Fibroblast of lung (primary cell): ENCODE measurements around the gene TBCB. TPM values are rescaled to one million over a fixed set of nuclear protein-coding genes. Genes with fewer than 3 reads are reported as not detected.
A peak's percentile ranks its signal among the peaks of the same experiment; 100 is the strongest.

Source experiments
- DNase-seq, 2 donors: peaks; one replicate each; pipeline versions ENCODE4 v3.0.0 to v3.0.0-alpha.2; 2010; ENCODE audit warnings: low read depth in 2 of 2
- H2AFZ ChIP-seq: 2 replicates; pipeline ENCODE4 v1.5.1; 2012; ENCODE audit warnings: low read length, control low read depth, inconsistent platforms
- H3K27ac ChIP-seq: 2 replicates; pipeline ENCODE4 v1.5.1; 2011; ENCODE audit warnings: low read length, control low read depth; ENCODE audit not compliant: insufficient read depth
- H3K27me3 ChIP-seq: 2 replicates; pipeline ENCODE4 v1.5.1; 2011; ENCODE audit warnings: mild to moderate bottlenecking, low read length; ENCODE audit not compliant: control insufficient read depth, insufficient read depth
- H3K36me3 ChIP-seq: 2 replicates; pipeline ENCODE4 v1.5.1; 2011; ENCODE audit warnings: low read length; ENCODE audit not compliant: control insufficient read depth, insufficient read depth
- H3K4me1 ChIP-seq: 2 replicates; pipeline ENCODE4 v1.5.1; 2011; ENCODE audit warnings: low read length; ENCODE audit not compliant: control insufficient read depth, insufficient read depth; ENCODE audit errors: extremely low read depth
- H3K4me2 ChIP-seq: 2 replicates; pipeline ENCODE4 v1.5.1; 2011; ENCODE audit warnings: low read length, control low read depth; ENCODE audit not compliant: insufficient read depth; ENCODE audit errors: extremely low read depth
- H3K4me3 ChIP-seq, 4 experiments: fragments of 200-600 bp in 1 of 4; sonication (generic) in 1 of 4; replicated peaks in 1 of 4; 2 replicates each; pipeline ENCODE4 v1.5.1; 2011 to 2016; ENCODE audit warnings: low read length in 4 of 4, low read depth in 3 of 4, mild to moderate bottlenecking in 3 of 4, control low read depth in 2 of 4, inconsistent platforms in 1 of 4, mixed read lengths in 1 of 4; ENCODE audit not compliant: insufficient read depth in 1 of 4; ENCODE audit errors: control extremely low read depth in 1 of 4
- H3K79me2 ChIP-seq: 2 replicates; pipeline ENCODE4 v1.5.1; 2012; ENCODE audit warnings: mild to moderate bottlenecking, low read length, inconsistent platforms; ENCODE audit not compliant: control insufficient read depth, insufficient read depth
- H3K9ac ChIP-seq: 2 replicates; pipeline ENCODE4 v1.5.1; 2011; ENCODE audit warnings: mild to moderate bottlenecking, low read length, control low read depth; ENCODE audit not compliant: insufficient read depth
- H3K9me3 ChIP-seq: 2 replicates; pipeline ENCODE4 v1.5.1; 2012; ENCODE audit warnings: low read depth, low read length; ENCODE audit not compliant: control insufficient read depth, insufficient read depth
- H4K20me1 ChIP-seq: 2 replicates; pipeline ENCODE4 v1.5.1; 2011; ENCODE audit warnings: low read length; ENCODE audit not compliant: control insufficient read depth, insufficient read depth; ENCODE audit errors: extremely low read depth
- EZH2 ChIP-seq: IDR thresholded peaks from 2 replicates; pipeline ENCODE4 v1.5.1; 2012; ENCODE audit warnings: low read length, control low read depth, mild to moderate bottlenecking; ENCODE audit errors: missing control alignments
- polyA plus RNA-seq, 2 donors: library from polyadenylated mRNA; depleted of rRNA in 1 of 2; stranded (reverse) in 1 of 2; unstranded in 1 of 2; fragments of >200 nt; gene quantifications; 2 replicates each; pipeline ENCODE4 v1.2.1, GENCODE V29; 2011 to 2012; ENCODE audit warnings: missing spikeins in 1 of 2
- total RNA-seq: library from RNA; depleted of rRNA; stranded (reverse); fragments of >200 nt; gene quantifications from 2 replicates; pipeline ENCODE4 v1.2.1, GENCODE V29; 2014
- TF ChIP-seq, protein P1 (sequence below), 2 donors: IDR thresholded peaks in 1 of 2; conservative IDR thresholded peaks in 1 of 2; 1 replicate in 1 of 2; 2 replicates in 1 of 2; pipeline ENCODE4 v1.5.1; 2011 to 2012; ENCODE audit warnings: low read length in 2 of 2, control low read depth in 1 of 2, inconsistent platforms in 1 of 2, low read depth in 1 of 2, mild to moderate bottlenecking in 1 of 2

Gene TBCB
- total and polyA plus RNA-seq, 2 donors (not counting 1 experiment from before 2014, with no cell fraction given) = 194 to 249 TPM

DNA sequence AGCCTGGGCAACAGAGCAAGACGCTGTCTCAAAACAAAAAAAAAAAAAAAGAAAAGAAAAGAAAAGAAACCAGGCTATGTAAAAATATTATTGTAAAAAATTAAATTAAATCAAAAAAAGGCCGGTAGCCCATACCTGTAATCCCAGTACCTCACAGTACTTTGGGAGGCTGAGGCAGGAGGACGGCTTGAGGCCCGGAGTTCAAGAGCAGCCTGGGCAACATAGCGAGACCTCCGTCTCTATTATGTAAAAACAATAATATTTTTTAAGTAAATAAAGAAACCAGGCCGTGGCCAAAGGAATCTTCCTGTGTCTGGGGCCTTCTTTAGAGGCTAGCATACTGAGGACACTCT, 23.8 kb downstream of the TBCB start:
- TF ChIP-seq, protein P1, sequence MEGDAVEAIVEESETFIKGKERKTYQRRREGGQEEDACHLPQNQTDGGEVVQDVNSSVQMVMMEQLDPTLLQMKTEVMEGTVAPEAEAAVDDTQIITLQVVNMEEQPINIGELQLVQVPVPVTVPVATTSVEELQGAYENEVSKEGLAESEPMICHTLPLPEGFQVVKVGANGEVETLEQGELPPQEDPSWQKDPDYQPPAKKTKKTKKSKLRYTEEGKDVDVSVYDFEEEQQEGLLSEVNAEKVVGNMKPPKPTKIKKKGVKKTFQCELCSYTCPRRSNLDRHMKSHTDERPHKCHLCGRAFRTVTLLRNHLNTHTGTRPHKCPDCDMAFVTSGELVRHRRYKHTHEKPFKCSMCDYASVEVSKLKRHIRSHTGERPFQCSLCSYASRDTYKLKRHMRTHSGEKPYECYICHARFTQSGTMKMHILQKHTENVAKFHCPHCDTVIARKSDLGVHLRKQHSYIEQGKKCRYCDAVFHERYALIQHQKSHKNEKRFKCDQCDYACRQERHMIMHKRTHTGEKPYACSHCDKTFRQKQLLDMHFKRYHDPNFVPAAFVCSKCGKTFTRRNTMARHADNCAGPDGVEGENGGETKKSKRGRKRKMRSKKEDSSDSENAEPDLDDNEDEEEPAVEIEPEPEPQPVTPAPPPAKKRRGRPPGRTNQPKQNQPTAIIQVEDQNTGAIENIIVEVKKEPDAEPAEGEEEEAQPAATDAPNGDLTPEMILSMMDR (conservative IDR thresholded peaks at IDR 0.05 in 1 of 2, IDR thresholded peaks at IDR 0.05 in 1 of 2; ENCODE audit: low read depth in 1 of 2, low read length in 2 of 2) = no peak
- TF ChIP-seq EZH2 = no peak
- Histone ChIP-seq H3K9me3 (no peaks in the 10 kb centered on the region), H3K27ac (peak overlapping the region; percentile 98), H3K4me3 (peak overlapping the region; percentile 74 to 100 (median 97)), H3K27me3 (no peaks in the 10 kb centered on the region), H3K4me1 (peaks cover 9% of the 10 kb centered on the region), H3K9ac (peak overlapping the region; percentile 96), H3K79me2 (peaks cover 27% of the 10 kb centered on the region), H3K4me2 (peak overlapping the region; percentile 74), H4K20me1 (no peaks in the 10 kb centered on the region), H2AFZ (peak overlapping the region; percentile 92), H3K36me3 (peaks cover 14% of the 10 kb centered on the region)
- no peak for DNase-seq

DNA sequence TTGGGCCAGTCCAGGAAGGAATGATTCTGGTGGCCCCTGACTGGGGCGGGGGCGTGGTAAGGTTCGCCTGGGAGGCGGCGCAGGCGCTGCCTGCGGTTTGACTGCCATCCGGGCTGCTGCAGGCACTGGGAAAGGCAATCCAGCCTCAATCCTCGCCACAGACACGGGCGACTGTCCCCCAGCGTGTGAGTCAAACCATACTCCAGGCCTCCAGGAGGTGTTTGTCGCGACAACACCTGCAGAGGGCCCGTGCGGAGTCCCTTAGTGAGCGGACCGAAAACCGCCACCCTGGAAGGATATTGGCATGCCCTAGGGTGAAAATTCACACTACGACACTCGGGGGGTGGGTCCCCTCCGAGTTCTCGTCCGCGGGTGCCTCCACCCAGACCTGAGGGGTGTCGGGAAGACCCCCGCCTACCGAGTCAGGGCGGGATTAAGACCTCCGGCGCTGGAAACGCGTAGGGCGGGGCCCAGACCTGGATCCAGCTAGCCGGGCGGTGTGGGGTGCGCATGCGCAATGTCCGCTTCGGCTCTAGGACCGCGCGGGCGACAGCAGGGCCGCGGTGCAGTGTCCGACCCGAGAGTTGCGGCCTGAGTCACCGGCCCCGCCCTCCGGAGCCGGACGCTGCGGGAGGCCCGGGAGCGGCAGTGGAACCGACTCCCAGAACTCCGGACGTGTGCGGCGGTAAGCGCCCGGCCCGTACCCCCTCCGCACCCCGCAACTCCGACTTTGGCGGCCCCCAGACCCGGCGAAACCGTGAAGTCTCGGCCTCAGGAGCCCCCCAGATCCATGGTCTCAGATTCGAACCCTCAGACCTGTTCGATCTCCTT, 24.4 kb downstream of the TBCB start, which contains the start of gene CAPNS1:
TSS of gene CAPNS1 (plus strand) at position 594 of the 831 bp plus-strand sequence. CDS start 946 bp downstream, outside the sequence.
- H3K4me3 ChIP-seq = peak within 1 kb of the TSS; percentile 89 to 100 (median 97)
- peaks cover 27% of the 10 kb centered on the region for H3K79me2 ChIP-seq
- H4K20me1 ChIP-seq = no peaks in the 10 kb centered on the region

More for the DNA sequence above, 24.4 kb downstream of the TBCB start, which contains the start of gene CAPNS1:
- Histone ChIP-seq H3K27me3 (no peaks in the 10 kb centered on the region), H3K9me3 (no peaks in the 10 kb centered on the region), H3K27ac (peak within 1 kb of the TSS; percentile 98), H3K36me3 (peaks cover 18% of the 10 kb centered on the region), H3K9ac (peak within 1 kb of the TSS; percentile 96), H2AFZ (peak within 1 kb of the TSS; percentile 92), H3K4me2 (peak within 1 kb of the TSS; percentile 74), H3K4me1 (peaks cover 9% of the 10 kb centered on the region)
- TF ChIP-seq, protein P1 (conservative IDR thresholded peaks at IDR 0.05 in 1 of 2, IDR thresholded peaks at IDR 0.05 in 1 of 2; ENCODE audit: low read depth in 1 of 2, low read length in 2 of 2) = no peak
- no peak for TF ChIP-seq EZH2
- DNase-seq = peak; percentile 91 to 94
